GM12864 (cell line): ENCODE measurements around the gene ADAM15.

Experiments used
- DNase-seq: peaks from one replicate; pipeline ENCODE4 v3.0.0-alpha.2; 2011; ENCODE audit warnings: low read depth
- H3K4me3 ChIP-seq: 2 replicates; pipeline ENCODE4 v1.5.1; 2011; ENCODE audit warnings: mild to moderate bottlenecking, low read depth, low read length, control low read depth
- TF ChIP-seq, protein P1 (sequence below): IDR thresholded peaks from 2 replicates; pipeline ENCODE4 v1.5.1; 2011; ENCODE audit warnings: low read depth, mild to moderate bottlenecking, moderate library complexity, low read length, control low read depth, inconsistent platforms; ENCODE audit errors: missing control alignments

Gene ADAM15

GRCh38 chr1:155034318-155035208, 16.6 kb upstream of the ADAM15 start:
- TF ChIP-seq, protein P1, sequence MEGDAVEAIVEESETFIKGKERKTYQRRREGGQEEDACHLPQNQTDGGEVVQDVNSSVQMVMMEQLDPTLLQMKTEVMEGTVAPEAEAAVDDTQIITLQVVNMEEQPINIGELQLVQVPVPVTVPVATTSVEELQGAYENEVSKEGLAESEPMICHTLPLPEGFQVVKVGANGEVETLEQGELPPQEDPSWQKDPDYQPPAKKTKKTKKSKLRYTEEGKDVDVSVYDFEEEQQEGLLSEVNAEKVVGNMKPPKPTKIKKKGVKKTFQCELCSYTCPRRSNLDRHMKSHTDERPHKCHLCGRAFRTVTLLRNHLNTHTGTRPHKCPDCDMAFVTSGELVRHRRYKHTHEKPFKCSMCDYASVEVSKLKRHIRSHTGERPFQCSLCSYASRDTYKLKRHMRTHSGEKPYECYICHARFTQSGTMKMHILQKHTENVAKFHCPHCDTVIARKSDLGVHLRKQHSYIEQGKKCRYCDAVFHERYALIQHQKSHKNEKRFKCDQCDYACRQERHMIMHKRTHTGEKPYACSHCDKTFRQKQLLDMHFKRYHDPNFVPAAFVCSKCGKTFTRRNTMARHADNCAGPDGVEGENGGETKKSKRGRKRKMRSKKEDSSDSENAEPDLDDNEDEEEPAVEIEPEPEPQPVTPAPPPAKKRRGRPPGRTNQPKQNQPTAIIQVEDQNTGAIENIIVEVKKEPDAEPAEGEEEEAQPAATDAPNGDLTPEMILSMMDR, result no peak
- no peak overlapping the region for H3K4me3 ChIP-seq
- DNase-seq, result no peak

DNA sequence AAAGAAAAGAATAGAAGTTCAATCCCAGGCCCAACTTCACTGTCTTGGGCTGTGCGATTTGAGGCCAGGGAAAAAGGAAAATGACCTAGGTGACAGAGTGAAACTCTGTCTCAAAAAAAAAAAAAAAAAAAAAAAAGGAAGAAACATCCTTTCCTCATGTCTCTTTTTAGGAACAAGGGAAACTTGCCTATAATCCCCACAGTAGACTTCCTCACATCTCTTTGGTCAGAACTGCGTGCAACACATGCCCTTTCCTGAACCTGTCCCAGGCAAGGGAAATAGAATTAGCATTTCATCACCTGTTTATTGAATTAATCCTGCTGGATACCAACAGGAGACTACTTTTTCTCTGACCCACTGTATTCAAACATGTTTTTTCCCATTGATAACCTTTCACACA, 15.2 kb upstream of the ADAM15 start:
- DNase-seq, result no peak
- H3K4me3 ChIP-seq, result no peak overlapping the region
- TF ChIP-seq, protein P1, result no peak

DNA sequence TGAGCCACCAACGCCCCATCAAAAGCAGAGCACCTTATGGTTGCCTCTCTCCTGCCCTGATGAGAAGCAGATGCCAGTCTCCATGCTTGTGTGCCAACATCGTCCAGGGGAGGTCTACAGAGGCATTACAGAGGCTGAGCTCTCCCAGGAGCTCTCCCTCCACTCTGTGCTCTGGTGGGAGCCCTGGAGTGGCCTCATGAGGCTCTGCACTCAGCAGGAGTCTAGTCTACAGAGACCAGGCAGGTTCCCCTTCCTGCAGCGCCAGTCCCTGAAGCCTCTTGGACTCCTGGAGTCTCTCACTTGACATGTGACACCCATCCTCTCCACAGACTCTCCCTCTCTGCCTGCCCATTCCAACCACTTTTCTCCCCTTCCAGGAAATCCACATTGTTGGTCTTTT, 14.1 kb upstream of the ADAM15 start:
- no peak overlapping the region for H3K4me3 ChIP-seq
- DNase-seq, result no peak
- TF ChIP-seq, protein P1, result no peak

GRCh38 chr1:155037851-155038441, 13.2 kb upstream of the ADAM15 start:
- DNase-seq, result no peak
- H3K4me3 ChIP-seq, result no peak overlapping the region
- TF ChIP-seq, protein P1, result no peak

- H3K4me3 ChIP-seq, result no peak overlapping the region
- TF ChIP-seq, protein P1, result no peak
- DNase-seq, result no peak
Observed at GRCh38 chr1:155038602-155039307, 12.4 kb upstream of the ADAM15 start.

GRCh38 chr1:155039308-155039669, 11.8 kb upstream of the ADAM15 start:
- TF ChIP-seq, protein P1, result no peak
- DNase-seq, result no peak
- no peak overlapping the region for H3K4me3 ChIP-seq
